Breast epithelium (tissue), 3 donors: Measurements from ENCODE around the gene SOX1.

Experiments
- CTCF ChIP-seq, 3 donors: fragments of 450-650 bp; IDR thresholded peaks; one replicate each; pipeline ENCODE4 v1.5.1; 2016 to 2017; ENCODE audit warnings: antibody characterized with exemption in 3 of 3, mild to moderate bottlenecking in 3 of 3, moderate library complexity in 3 of 3
- POLR2A ChIP-seq: fragments of 450-650 bp; IDR thresholded peaks from one replicate; pipeline ENCODE4 v1.6.1; 2016; ENCODE audit warnings: antibody characterized with exemption, mild to moderate bottlenecking, moderate library complexity
- POLR2AphosphoS5 ChIP-seq, 3 donors: sonication (generic); formaldehyde crosslinking; IDR thresholded peaks; one replicate each; pipeline ENCODE4 v1.6.1; 2017; ENCODE audit warnings: antibody characterized with exemption in 3 of 3

DNA sequence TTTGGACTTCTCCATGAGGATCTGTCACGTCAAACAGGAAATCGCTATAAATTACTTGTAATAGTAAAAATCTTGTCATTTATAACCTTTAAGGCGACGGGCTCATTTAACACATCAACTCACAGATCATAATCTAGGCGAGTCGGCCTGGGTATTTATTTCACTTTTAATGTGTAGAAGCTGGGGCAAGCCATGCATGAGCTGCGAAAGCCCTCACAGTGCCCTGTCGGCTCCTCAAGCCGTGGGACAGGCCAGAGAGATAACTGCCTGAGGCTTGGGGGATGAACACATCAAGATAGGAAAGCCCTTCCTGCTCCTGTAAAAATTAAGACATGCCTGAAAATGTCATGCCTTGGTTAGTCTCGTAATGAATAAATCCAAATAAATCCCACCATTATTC is 30.8 kb downstream of the SOX1 start:
- TF ChIP-seq CTCF (IDR thresholded peaks at IDR 0.05) (no peak), POLR2AphosphoS5 (IDR thresholded peaks at IDR 0.05) (no peak), POLR2A (no peak)
